HEK293T (cell line): Measurements from ENCODE around the gene TPSAB1.

ENCODE experiments used
- ARNT ChIP-seq: fragments of 450-650 bp; IDR thresholded peaks from 2 replicates; pipeline ENCODE4 v1.6.1; 2017; ENCODE audit warnings: mild to moderate bottlenecking
- CTBP1 ChIP-seq: fragments of 450-650 bp; IDR thresholded peaks from 2 replicates; pipeline ENCODE4 v1.6.1; 2016; ENCODE audit warnings: borderline replicate concordance
- ELF4 ChIP-seq: fragments of 450-650 bp; IDR thresholded peaks from 2 replicates; pipeline ENCODE4 v1.6.1; 2017; ENCODE audit warnings: antibody characterized with exemption
- FOXK2 ChIP-seq: fragments of 450-650 bp; IDR thresholded peaks from 2 replicates; pipeline ENCODE4 v1.6.1; 2016; ENCODE audit warnings: mild to moderate bottlenecking
- FOXM1 ChIP-seq: fragments of 450-650 bp; IDR thresholded peaks from 2 replicates; pipeline ENCODE4 v1.6.1; 2017; ENCODE audit warnings: mild to moderate bottlenecking, borderline replicate concordance
- HDGF ChIP-seq: fragments of 450-650 bp; IDR thresholded peaks from 2 replicates; pipeline ENCODE4 v1.6.1; 2017; ENCODE audit warnings: antibody characterized with exemption, borderline replicate concordance
- LEF1 ChIP-seq: fragments of 450-650 bp; IDR thresholded peaks from 2 replicates; pipeline ENCODE4 v1.6.1; 2017; ENCODE audit warnings: mild to moderate bottlenecking, borderline replicate concordance
- SP1 ChIP-seq: fragments of 450-650 bp; IDR thresholded peaks from 2 replicates; pipeline ENCODE4 v1.6.1; 2017
- SUZ12 ChIP-seq: fragments of 450-650 bp; IDR thresholded peaks from 2 replicates; pipeline ENCODE4 v1.6.1; 2016; ENCODE audit warnings: mild to moderate bottlenecking
- TARDBP ChIP-seq: fragments of 450-650 bp; IDR thresholded peaks from 2 replicates; pipeline ENCODE4 v1.6.1; 2016
- ZNF384 ChIP-seq: fragments of 450-650 bp; IDR thresholded peaks from 2 replicates; pipeline ENCODE4 v1.6.1; 2016
- TF ChIP-seq, protein P1 (sequence below): fragments of 450-650 bp; IDR thresholded peaks from 2 replicates; pipeline ENCODE4 v1.6.1; 2016

DNA sequence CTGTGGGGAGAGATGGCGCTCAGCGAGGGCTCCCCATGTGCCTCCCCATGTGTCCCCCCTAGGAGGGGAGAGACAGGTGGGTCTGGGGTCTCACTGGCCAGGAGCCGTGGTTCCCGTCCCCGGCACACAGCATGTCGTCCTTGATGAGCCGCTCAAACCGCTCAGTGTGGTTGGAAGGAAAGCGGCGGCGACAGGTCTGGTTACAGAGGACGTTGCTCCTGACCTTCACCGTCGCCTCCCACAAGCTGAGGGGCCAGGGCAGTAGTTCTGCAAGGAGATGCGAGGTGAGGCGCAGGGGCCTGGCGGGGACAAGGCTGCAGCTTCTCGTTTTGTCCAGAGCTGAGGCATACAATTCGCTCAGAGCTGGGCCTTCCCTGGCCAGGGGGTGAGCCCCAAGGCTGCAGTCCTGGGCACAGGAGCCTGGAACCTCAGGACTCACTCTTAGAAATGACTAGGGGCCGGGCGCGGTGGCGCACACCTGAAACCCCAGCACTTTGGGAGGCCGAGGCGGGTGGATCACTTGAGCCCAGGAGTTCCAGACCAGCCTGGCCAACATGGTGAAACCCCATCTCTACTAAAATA lies 46.1 kb downstream of the TPSAB1 start:
- TF ChIP-seq FOXK2 (no peak), ARNT (no peak), SP1 (no peak), LEF1 (no peak), TARDBP (no peak), ELF4 (no peak), FOXM1 (no peak), CTBP1 (no peak), SUZ12 (no peak), HDGF (no peak), ZNF384 (no peak)
- TF ChIP-seq, protein P1, sequence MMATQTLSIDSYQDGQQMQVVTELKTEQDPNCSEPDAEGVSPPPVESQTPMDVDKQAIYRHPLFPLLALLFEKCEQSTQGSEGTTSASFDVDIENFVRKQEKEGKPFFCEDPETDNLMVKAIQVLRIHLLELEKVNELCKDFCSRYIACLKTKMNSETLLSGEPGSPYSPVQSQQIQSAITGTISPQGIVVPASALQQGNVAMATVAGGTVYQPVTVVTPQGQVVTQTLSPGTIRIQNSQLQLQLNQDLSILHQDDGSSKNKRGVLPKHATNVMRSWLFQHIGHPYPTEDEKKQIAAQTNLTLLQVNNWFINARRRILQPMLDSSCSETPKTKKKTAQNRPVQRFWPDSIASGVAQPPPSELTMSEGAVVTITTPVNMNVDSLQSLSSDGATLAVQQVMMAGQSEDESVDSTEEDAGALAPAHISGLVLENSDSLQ, result no peak
